Panc1 (cell line): Measurements from ENCODE around the gene C4BPB. TPM values are rescaled to one million over a fixed set of nuclear protein-coding genes. Genes with fewer than 3 reads are reported as not detected.

Experiments used
- ATAC-seq: fragments of 200-7000 bp; cut with Tn5 transposase; 2 replicates; pipeline ENCODE4 v1.9.1; 2020; ENCODE audit warnings: mild to moderate bottlenecking, moderate library complexity
- BruUV-seq: library from RNA; stranded (reverse); fragments of 400-500 nt; replicated peaks from 2 replicates; lab custom pipeline; 2021; lab: Mats Ljungman, UMichigan
- CTCF ChIA-PET: fragments of 300-600 bp; sonication (Branson Sonifier 250); formaldehyde crosslinking; loops from one replicate; lab custom pipeline; 2022; ENCODE audit warnings: antibody characterized with exemption; lab: Charles Lee
- POLR2A ChIA-PET: fragments of 300-600 bp; sonication (Branson Sonifier 250); formaldehyde crosslinking; loops from one replicate; lab custom pipeline; 2022; ENCODE audit warnings: antibody characterized with exemption; lab: Charles Lee
- DNase-seq: peaks from one replicate; pipeline ENCODE4 v3.0.0-alpha.2; 2010; ENCODE audit warnings: low read depth, low spot score
- H3K27ac ChIP-seq: 2 replicates; pipeline ENCODE4 v1.5.1; 2011; ENCODE audit warnings: mild to moderate bottlenecking, low read length, inconsistent platforms
- H3K27me3 ChIP-seq: fragments of 200-500 bp; sonication (Bioruptor generic); 2 replicates; pipeline ENCODE4 v1.6.0; 2014; ENCODE audit warnings: low read length, inconsistent platforms; ENCODE audit not compliant: control insufficient read depth, insufficient read depth
- H3K36me3 ChIP-seq: fragments of 200-500 bp; sonication (Bioruptor generic); 2 replicates; pipeline ENCODE4 v1.5.1; 2014; ENCODE audit warnings: inconsistent platforms, mild to moderate bottlenecking, low read length, moderate library complexity; ENCODE audit not compliant: control insufficient read depth, insufficient read depth
- H3K4me1 ChIP-seq: 2 replicates; pipeline ENCODE4 v1.5.1; 2011; ENCODE audit warnings: inconsistent platforms, mild to moderate bottlenecking, low read length, moderate library complexity; ENCODE audit not compliant: control insufficient read depth, insufficient read depth
- H3K4me3 ChIP-seq, 2 experiments: 2 replicates each; pipeline ENCODE4 v1.5.1; 2011 to 2012; ENCODE audit warnings: low read depth in 2 of 2, low read length in 2 of 2, mild to moderate bottlenecking in 2 of 2, inconsistent platforms in 1 of 2, moderate library complexity in 1 of 2
- H3K9me3 ChIP-seq: fragments of 200-500 bp; sonication (Bioruptor generic); 2 replicates; pipeline ENCODE4 v1.5.1; 2014; ENCODE audit warnings: low read depth, mild to moderate bottlenecking, inconsistent platforms, low read length, moderate library complexity; ENCODE audit not compliant: control insufficient read depth, insufficient read depth
- CTCF ChIP-seq: fragments of 450-650 bp; IDR thresholded peaks from 2 replicates; pipeline ENCODE4 v1.5.1; 2017; ENCODE audit warnings: mild to moderate bottlenecking
- POLR2AphosphoS5 ChIP-seq: IDR thresholded peaks from 2 replicates; pipeline ENCODE4 v1.6.1; 2012; ENCODE audit warnings: mild to moderate bottlenecking, low read depth, low read length, moderate library complexity
- REST ChIP-seq, 2 experiments: IDR thresholded peaks; 2 replicates each; pipeline ENCODE4 v1.6.1; 2011 to 2012; ENCODE audit warnings: low read depth in 2 of 2, control low read depth in 1 of 2, low read length in 1 of 2, mild to moderate bottlenecking in 1 of 2, moderate library complexity in 1 of 2; ENCODE audit not compliant: insufficient read depth in 1 of 2
- SIN3A ChIP-seq: IDR thresholded peaks from 2 replicates; pipeline ENCODE4 v1.6.1; 2012; ENCODE audit warnings: low read depth, mild to moderate bottlenecking, low read length, moderate library complexity, borderline replicate concordance; ENCODE audit not compliant: insufficient read depth
- TCF7L2 ChIP-seq: IDR thresholded peaks from 2 replicates; pipeline ENCODE4 v1.6.1; 2011; ENCODE audit warnings: mild to moderate bottlenecking, low read depth, low read length, inconsistent platforms
- in situ Hi-C: cut with HindIII; loops from 2 replicates; pipeline ENCODE4 v1.10.0; 2016; ENCODE audit warnings: low sequenced_read_pairs, low pct_unique_long_range_greater_than_20kb
- intact Hi-C: fragments of 100-400 bp; cut with micrococcal nuclease; formaldehyde crosslinking; loops from one replicate; pipeline ENCODE4 v1.10.0; 2022; ENCODE audit not compliant: unreplicated experiment
- total RNA-seq: library from RNA; stranded (reverse); gene quantifications from one replicate; pipeline ENCODE4 v1.2.1, GENCODE V29; 2021; ENCODE audit not compliant: unreplicated experiment

The C4BPB gene
- total RNA-seq, 1 experiment from 2014 or later = 0.62 TPM

GRCh38 chr1:207089627-207090355, 1.1 kb downstream of the C4BPB start:
- BruUV-seq = no TSS peak
- ChIA-PET POLR2A (no interaction called here), CTCF (no interaction called here)
- ATAC-seq (no peak), DNase-seq (no peak)
- no peaks in the 10 kb centered on the region for H3K9me3 ChIP-seq
- intact Hi-C loops = no loop called here
- TF ChIP-seq SIN3A (no peak), POLR2AphosphoS5 (no peak), REST (IDR thresholded peaks at IDR 0.05; ENCODE audit: insufficient read depth in 1 of 2, low read depth in 2 of 2, low read length in 1 of 2) (no peak), CTCF (no peak), TCF7L2 (no peak)
- no peaks in the 10 kb centered on the region for H3K27me3 ChIP-seq
- no peak overlapping the region for H3K27ac ChIP-seq
- in situ Hi-C loops = no loop called here
- H3K36me3 ChIP-seq = no peaks in the 10 kb centered on the region
- H3K4me3 ChIP-seq = peak overlapping the region in 1 of 2 experiments; percentile 16; a peak in 1 of 4 replicates
- H3K4me1 ChIP-seq = no peaks in the 10 kb centered on the region

GRCh38 chr1:207091200-207091908, 2.7 kb downstream of the C4BPB start:
- no peak overlapping the region for H3K27ac ChIP-seq
- no peak overlapping the region for H3K4me3 ChIP-seq
- no peak for TF ChIP-seq REST (IDR thresholded peaks at IDR 0.05; ENCODE audit: insufficient read depth in 1 of 2, low read depth in 2 of 2, low read length in 1 of 2)
- 0 out of 2 replicates have a peak, but pooled peaks have one; percentile 7 for TF ChIP-seq CTCF
- H3K36me3 ChIP-seq = no peaks in the 10 kb centered on the region
- no peaks in the 10 kb centered on the region for H3K9me3 ChIP-seq
- DNase-seq (no peak), ATAC-seq (no peak)
- CTCF ChIA-PET = no interaction called here
- in situ Hi-C loops = no loop called here
- intact Hi-C loops = no loop called here
- POLR2A ChIA-PET = no interaction called here
- no peaks in the 10 kb centered on the region for H3K27me3 ChIP-seq
- BruUV-seq = no TSS peak
- no peaks in the 10 kb centered on the region for H3K4me1 ChIP-seq
